Esophagus (tissue), 2 donors: ENCODE results near the gene TGIF1. TPM values are rescaled to one million over a fixed set of nuclear protein-coding genes. Genes with fewer than 3 reads are reported as not detected.

Source experiments
- H3K27ac ChIP-seq, 2 donors: one replicate each; pipeline ENCODE4 v1.5.1; 2013; ENCODE audit warnings: low read depth in 2 of 2, mild to moderate bottlenecking in 2 of 2, inconsistent platforms in 1 of 2, low read length in 1 of 2, moderate library complexity in 1 of 2
- H3K27me3 ChIP-seq, 2 donors: one replicate each; pipeline ENCODE4 v1.6.1; 2013; ENCODE audit warnings: low read length in 2 of 2, control low read depth in 1 of 2, mild to moderate bottlenecking in 1 of 2; ENCODE audit not compliant: insufficient read depth in 2 of 2, control insufficient read depth in 1 of 2
- H3K36me3 ChIP-seq, 2 donors: one replicate each; pipeline ENCODE4 v1.6.1; 2013; ENCODE audit warnings: low read length in 1 of 2; ENCODE audit not compliant: control insufficient read depth in 2 of 2, insufficient read depth in 2 of 2
- H3K4me1 ChIP-seq, 2 donors: one replicate each; pipeline ENCODE4 v1.6.1; 2013; ENCODE audit warnings: low read length in 1 of 2; ENCODE audit not compliant: control insufficient read depth in 2 of 2, insufficient read depth in 2 of 2
- H3K4me3 ChIP-seq, 2 donors: one replicate each; pipeline ENCODE4 v1.5.1; 2013; ENCODE audit warnings: low read length in 2 of 2, mild to moderate bottlenecking in 2 of 2, low read depth in 1 of 2, moderate library complexity in 1 of 2
- H3K9me3 ChIP-seq, 2 donors: one replicate each; pipeline ENCODE4 v1.6.1; 2013; ENCODE audit warnings: mild to moderate bottlenecking in 2 of 2, low read depth in 1 of 2, low read length in 1 of 2, moderate library complexity in 1 of 2; ENCODE audit not compliant: control insufficient read depth in 2 of 2, insufficient read depth in 1 of 2
- WGBS, 2 donors: extraction: QIAGEN DNeasy Blood & Tissue Kit; methylation state at CpG; one replicate each; pipeline ENCODE4 v1.1.7; 2013; 5-methylcytosine and 5-hydroxymethylcytosine counted together
- polyA plus RNA-seq, 2 donors: library from polyadenylated mRNA; stranded (reverse); fragments of 200-250 nt; gene quantifications; one replicate each; pipeline ENCODE4 v1.2.3, GENCODE V29; 2013
- donor health status: healthy with polysubstance abuse.
- donor health status: Bipolar disorder and iron deficiency.

Gene TGIF1
- polyA plus RNA-seq, 2 donors: 25.1 to 29.7 TPM

DNA sequence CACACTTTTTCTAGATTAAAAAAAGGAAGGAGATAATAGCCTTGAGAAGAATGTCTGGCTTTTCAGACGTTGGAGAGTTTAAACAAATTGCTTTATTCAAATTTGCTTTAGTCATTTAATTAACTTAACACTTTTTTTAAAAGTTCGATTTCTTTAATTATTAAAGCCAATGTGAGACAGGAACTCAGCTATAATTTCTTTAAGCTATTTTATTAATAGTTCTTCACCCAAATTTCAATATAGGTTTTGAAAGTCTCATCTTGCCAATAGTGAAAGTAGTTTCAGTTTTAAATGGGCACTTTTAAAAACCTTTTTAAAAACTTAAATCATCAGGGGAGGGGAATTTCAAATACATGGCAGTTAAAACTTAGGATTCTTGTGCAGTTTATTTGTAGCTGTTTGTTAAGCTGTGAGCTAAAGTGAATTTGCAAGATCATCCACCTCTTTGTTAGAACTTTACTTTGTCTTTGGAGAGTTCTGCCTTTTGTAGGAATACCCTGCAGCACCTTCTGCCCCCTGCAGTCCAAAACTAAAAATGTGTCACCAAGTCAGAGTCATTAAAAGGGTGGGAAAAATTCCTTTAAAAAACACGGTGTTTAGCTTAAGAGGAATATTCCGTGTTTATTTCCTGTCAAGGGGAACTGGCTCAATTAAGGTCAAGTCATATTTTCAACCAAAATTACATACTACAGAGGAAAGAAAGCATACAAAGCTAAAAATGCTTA, 4.6 kb downstream of the TGIF1 start:
- Histone ChIP-seq H3K4me3 (peak overlapping the region in 1 of 2 donors; percentile 93), H3K27me3 (no peaks in the 10 kb centered on the region), H3K4me1 (peaks cover 0 to 9% of the 10 kb centered on the region in 2 donors), H3K27ac (peak overlapping the region in 1 of 2 donors; percentile 99), H3K36me3 (peaks cover 4 to 5% of the 10 kb centered on the region in 2 donors), H3K9me3 (no peaks in the 10 kb centered on the region)
- 1 to 2% methylated on average over 4 of the region's 4 CpGs for WGBS, 2 donors

DNA sequence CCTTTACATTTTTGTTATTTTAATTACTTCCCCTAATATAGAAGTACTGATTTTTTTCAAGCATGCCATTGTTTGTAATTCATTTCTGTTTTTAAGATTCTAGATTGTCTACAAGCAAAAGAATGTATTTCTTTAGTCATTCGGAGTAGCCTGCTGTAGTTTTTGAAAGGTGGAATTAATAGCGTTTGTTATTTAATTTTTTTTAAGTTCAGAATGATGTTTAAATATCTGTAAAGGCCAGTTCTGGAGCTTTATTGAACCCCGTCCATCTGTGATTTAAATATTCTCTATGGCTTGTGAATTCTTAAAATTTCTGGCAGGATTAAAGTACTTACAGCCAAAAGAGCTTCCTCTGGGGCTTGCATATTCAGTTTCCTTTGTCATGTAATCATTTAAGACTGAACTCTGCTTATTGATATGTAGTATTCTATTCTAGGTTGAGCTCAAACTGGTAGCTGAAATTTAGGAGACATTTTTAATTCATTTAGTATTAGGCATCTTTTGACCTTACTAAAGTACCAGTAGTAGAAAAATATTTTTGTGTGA, 5.2 kb downstream of the TGIF1 start:
- H3K4me1 ChIP-seq: peaks cover 0 to 9% of the 10 kb centered on the region in 2 donors
- H3K27ac ChIP-seq: no peak overlapping the region
- peaks cover 4 to 5% of the 10 kb centered on the region in 2 donors for H3K36me3 ChIP-seq
- 19 to 35% methylated on average over 3 of the region's 3 CpGs for WGBS, 2 donors
- H3K27me3 ChIP-seq: no peaks in the 10 kb centered on the region
- H3K4me3 ChIP-seq: peak overlapping the region in 1 of 2 donors; percentile 19
- H3K9me3 ChIP-seq: no peaks in the 10 kb centered on the region

DNA sequence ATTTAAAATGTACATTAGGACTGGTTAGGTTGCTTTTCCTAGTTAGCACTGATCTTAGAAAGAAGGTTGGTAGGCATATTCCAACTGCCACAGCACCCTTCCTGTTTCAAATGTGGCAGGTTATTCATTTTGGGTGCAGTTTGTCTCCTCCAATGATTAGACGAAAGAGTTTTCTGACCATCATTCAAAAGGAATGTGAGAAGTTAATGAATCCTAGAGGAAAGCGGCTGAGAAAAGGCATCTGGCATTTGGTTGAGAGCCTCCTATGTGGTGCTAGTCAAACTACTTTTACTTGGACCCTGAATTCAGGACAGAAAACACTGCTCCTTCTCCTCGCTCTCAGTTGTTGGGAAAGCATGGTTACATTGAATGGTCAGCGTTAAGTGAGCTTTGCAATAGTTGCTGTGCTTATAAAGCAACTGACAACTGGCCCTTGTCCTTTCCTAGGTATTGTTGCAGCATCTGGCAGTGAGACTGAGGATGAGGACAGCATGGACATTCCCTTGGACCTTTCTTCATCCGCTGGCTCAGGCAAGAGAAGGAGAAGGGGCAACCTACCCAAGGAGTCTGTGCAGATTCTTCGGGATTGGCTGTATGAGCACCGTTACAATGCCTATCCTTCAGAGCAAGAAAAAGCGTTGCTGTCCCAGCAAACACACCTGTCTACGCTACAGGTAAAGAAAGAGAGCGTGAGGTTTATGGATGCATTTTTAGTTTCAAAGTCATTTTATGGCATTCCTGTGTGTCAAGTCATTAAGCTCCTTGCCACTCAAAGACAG, 6.1 kb downstream of the TGIF1 start:
- Histone ChIP-seq H3K4me1 (peaks cover 0 to 9% of the 10 kb centered on the region in 2 donors), H3K4me3 (peak overlapping the region in 1 of 2 donors; percentile 7), H3K27me3 (no peaks in the 10 kb centered on the region), H3K36me3 (peaks cover 4 to 5% of the 10 kb centered on the region in 2 donors), H3K9me3 (no peaks in the 10 kb centered on the region), H3K27ac (peak overlapping the region; percentile 14 to 33)
- 43 to 52% methylated on average over 10 of the region's 10 CpGs for WGBS, 2 donors

DNA sequence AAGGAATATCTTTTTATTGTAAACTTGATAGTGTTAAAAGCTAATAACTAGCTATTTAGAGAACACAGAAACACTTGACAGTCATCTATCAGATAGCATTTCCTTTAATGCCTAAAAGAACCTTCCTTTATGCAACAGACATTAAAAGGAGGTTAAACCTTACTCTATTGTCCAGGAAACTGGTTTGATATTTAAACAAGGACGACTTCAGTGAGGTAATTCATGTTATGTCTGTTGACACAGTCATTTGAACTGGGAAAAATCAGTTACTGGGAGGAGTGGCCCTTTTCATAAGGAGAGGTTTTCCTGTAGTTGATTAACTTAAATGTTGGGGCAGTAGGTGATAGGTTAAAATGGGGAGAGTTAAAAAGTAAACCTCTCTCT, 6.7 kb downstream of the TGIF1 start:
- no peak overlapping the region for H3K27ac ChIP-seq
- WGBS, 2 donors: 15 to 19% methylated on average over 1 of the region's 1 CpG

DNA sequence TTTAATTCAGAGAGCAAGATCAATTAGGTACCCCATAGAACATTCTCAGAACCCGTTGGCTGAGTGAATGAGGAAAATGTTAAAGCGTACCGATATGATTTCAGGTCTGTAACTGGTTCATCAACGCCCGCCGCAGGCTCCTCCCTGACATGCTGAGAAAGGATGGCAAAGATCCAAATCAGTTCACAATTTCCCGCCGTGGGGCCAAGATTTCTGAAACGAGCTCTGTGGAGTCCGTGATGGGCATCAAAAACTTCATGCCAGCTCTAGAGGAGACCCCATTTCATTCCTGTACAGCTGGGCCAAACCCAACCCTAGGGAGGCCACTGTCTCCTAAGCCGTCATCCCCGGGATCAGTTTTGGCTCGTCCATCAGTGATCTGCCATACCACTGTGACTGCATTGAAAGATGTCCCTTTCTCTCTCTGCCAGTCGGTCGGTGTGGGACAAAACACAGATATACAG, 7.3 kb downstream of the TGIF1 start:
- Histone ChIP-seq H3K4me3 (no peak overlapping the region), H3K27me3 (no peaks in the 10 kb centered on the region), H3K9me3 (no peaks in the 10 kb centered on the region), H3K27ac (peak overlapping the region in 1 of 2 donors; percentile 31), H3K4me1 (peaks cover 0 to 9% of the 10 kb centered on the region in 2 donors), H3K36me3 (peaks cover 4 to 8% of the 10 kb centered on the region in 2 donors)
- WGBS, 2 donors: 46 to 50% methylated on average over 15 of the region's 15 CpGs

More for the DNA sequence above, 6.7 kb downstream of the TGIF1 start:
- peaks cover 0 to 9% of the 10 kb centered on the region in 2 donors for H3K4me1 ChIP-seq
- H3K27me3 ChIP-seq: no peaks in the 10 kb centered on the region
- no peaks in the 10 kb centered on the region for H3K9me3 ChIP-seq
- H3K4me3 ChIP-seq: no peak overlapping the region
- peaks cover 4 to 5% of the 10 kb centered on the region in 2 donors for H3K36me3 ChIP-seq

DNA sequence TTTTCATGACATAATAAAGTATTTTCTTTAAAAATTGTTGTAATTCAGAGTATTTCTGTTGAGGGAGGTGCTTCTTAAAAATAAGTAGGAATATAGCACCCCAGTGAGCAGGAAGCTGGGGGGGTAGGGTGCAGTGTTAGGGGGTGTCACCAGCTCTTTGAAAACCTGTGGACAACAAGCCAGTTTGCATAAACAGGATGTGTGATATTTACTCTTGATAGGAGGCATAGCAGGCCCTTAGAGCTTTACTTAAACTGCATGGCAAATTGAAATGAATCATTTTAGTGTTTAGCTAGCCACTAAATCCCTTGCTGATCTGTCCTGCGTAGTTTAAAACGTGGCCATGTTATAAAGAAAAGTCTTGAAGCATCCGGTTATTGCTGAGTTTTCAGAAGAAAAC, 8.4 kb downstream of the TGIF1 start:
- Histone ChIP-seq H3K9me3 (no peaks in the 10 kb centered on the region), H3K27ac (no peak overlapping the region), H3K4me1 (peaks cover 0 to 9% of the 10 kb centered on the region in 2 donors), H3K36me3 (peaks cover 4 to 8% of the 10 kb centered on the region in 2 donors), H3K27me3 (no peaks in the 10 kb centered on the region), H3K4me3 (no peak overlapping the region)
- 35 to 46% methylated on average over 3 of the region's 3 CpGs for WGBS, 2 donors

DNA sequence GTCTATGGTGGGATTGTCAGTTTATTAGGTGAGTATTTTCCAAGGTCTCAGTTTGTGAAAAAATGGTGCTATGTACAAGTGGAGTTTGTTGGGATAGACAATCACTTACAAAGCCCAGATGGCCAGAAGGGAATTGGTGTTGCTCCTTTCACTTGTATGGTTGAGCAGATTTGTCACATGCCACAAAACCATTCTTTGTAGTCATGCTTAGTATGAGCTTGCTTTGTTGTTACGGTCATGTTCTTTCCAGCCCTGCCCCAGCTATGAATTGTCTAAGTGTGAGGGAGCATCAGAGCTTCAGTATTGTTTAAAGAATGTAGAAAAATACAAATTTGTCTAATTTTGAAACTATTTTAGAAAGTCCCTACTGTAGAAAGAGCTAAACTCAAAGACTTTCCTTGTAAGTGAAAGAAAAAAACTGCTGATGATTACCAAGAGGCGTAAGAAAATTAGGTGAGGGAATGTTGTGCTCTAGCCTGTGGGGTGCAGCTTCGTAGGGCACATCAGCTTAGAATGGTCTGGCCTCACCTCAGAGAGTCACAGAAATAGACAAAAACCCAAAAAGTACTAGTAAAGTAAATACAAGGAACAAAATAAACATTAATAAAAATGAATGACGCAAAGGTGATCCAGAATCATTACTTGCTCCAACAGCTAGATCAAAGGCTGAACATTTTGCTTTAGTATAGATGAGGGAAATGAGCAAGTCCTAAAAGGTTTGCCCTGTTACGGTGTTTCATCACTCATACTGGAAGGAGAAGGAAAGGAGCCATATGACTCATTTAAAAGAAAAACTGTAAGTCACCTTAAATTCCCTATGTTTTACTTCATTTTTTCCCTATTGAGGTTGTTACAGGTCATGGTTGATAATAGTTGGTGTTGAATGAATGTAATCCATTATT, 9.2 kb downstream of the TGIF1 start:
- WGBS, 2 donors: 42 to 60% methylated on average over 5 of the region's 5 CpGs
- peak overlapping the region; percentile 8 to 33 for H3K27ac ChIP-seq
- H3K36me3 ChIP-seq: peaks cover 4 to 8% of the 10 kb centered on the region in 2 donors

DNA sequence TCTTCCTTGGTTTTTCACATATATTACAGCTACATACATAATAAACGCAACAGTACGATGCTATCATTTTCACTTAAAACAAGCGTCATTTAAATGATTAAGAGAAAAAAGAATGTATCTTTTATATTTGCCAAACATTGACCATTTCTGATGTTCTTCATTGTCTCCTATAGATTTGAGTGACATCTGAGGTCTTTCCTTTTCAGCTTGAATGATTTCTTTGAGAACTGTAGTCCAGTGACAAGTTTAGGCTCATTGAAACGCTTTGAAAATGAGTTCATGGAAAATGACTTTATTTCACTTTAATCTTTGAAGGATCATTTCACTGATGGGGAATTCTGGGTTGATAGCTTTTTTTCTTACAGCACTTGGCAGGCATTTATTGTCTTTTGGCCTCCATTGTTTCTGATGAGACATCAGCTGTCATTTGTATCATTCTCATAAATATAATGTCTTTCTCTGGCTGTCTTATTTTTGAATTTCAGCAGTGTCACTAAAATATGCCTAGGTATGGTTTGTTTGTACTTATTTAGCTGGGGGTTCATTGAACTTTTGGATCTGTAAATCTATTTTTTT, 10.9 kb downstream of the TGIF1 start:
- Histone ChIP-seq H3K9me3 (no peaks in the 10 kb centered on the region), H3K27ac (no peak overlapping the region), H3K4me3 (no peak overlapping the region), H3K36me3 (peaks cover 4 to 8% of the 10 kb centered on the region in 2 donors), H3K4me1 (peaks cover 0 to 9% of the 10 kb centered on the region in 2 donors), H3K27me3 (no peaks in the 10 kb centered on the region)
- 85 to 94% methylated on average over 4 of the region's 4 CpGs for WGBS, 2 donors

More for the DNA sequence above, 9.2 kb downstream of the TGIF1 start:
- Histone ChIP-seq H3K4me3 (no peak overlapping the region), H3K4me1 (peaks cover 0 to 9% of the 10 kb centered on the region in 2 donors), H3K27me3 (no peaks in the 10 kb centered on the region), H3K9me3 (no peaks in the 10 kb centered on the region)
